Gastroesophageal sphincter (tissue), 3 donors: ENCODE measurements around the gene FAHD1.

ENCODE experiments used
- CTCF ChIP-seq, 4 experiments: fragments of 200-600 bp in 2 of 4; fragments of 450-650 bp in 2 of 4; sonication (generic) in 1 of 4; IDR thresholded peaks; one replicate each; pipeline ENCODE4 v1.5.1; 2017 to 2019; ENCODE audit warnings: antibody characterized with exemption in 4 of 4, mild to moderate bottlenecking in 2 of 4, moderate library complexity in 2 of 4
- EP300 ChIP-seq: sonication (generic); formaldehyde crosslinking; IDR thresholded peaks from one replicate; pipeline ENCODE4 v1.6.1; 2017; ENCODE audit warnings: antibody characterized with exemption, mild to moderate bottlenecking
- POLR2A ChIP-seq, 2 donors: fragments of 450-650 bp; IDR thresholded peaks; one replicate each; pipeline ENCODE4 v1.6.1; 2017; ENCODE audit warnings: antibody characterized with exemption in 2 of 2, mild to moderate bottlenecking in 2 of 2, moderate library complexity in 1 of 2
- POLR2AphosphoS5 ChIP-seq: sonication (generic); formaldehyde crosslinking; IDR thresholded peaks from one replicate; pipeline ENCODE4 v1.6.1; 2017; ENCODE audit warnings: antibody characterized with exemption

- TF ChIP-seq CTCF (IDR thresholded peaks at IDR 0.05), result no peak
- TF ChIP-seq POLR2AphosphoS5, result no peak
- TF ChIP-seq POLR2A (IDR thresholded peaks at IDR 0.05), result no peak
- TF ChIP-seq EP300, result no peak
Measured at GRCh38 chr16:1800701-1801100, 26.3 kb upstream of the FAHD1 start.
